Putamen (tissue), 1 donor: ENCODE results near the gene FAM47E.

Experiments used
- DNase-seq: peaks from one replicate; pipeline ENCODE4 v3.0.0-alpha.2; 2016; ENCODE audit warnings: low spot score

FAM47E gene, protein sequence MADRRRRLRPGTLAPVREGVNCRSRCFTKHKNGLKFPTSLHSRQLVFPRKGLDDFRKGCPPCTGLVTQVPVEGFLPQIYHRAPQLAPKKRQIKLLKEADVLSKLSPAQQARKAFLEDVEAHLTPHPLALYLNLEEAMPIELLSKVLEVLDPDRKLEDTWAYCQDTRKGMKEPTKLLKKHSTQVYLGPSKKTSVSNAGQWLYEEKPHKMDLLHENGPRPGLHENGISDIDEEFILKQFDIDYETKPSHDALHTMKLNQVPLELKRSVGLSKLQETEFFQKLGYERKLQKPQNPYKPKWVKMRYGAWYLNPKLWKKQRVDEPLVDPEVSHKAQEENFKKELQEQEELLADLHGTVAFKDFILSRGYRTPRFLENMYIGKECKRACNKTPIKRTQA

DNA sequence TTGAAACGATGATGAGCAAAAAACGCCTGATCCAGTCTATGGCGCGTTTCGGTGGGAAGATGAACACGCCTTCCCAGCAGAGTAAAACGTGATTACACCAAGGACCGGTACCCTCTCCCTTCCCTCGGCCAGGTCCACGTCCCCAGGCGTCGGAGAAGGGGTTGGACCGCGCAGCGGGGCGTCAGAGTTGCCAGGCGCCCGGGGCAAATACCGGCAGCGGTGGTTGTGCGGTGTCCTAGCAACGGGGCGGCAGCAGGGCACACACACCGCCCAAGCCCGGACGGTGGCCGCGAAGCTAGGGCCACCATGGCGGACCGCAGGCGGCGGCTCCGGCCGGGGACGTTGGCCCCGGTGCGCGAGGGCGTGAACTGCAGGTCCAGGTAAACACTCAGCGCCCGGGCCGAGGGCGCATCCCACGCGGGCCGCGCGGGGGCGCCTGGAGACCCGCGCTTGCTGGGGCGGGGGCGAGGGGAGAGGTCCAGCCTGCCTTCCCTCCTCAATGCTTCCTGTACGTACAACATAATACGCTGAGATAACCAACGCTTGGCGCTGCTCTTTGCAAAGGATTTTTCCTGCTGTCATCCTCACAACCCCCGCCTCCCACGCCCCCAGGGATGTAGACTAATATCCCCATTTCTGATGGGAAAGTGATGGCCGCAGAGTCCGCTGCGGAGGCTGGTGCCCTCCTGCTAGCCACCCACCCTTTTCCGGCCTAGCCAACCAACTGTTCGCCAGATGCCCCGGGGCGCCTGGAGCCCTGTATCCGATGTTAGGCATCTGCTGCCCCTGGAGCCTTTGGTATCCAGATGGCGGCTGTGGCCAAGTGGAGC, at the start of gene FAM47E:
Gene FAM47E (plus strand): TSS at position 281 of the 830 bp plus-strand sequence. CDS start 26 bp downstream, at position 307.
- DNase-seq, result peak; percentile 35

DNA sequence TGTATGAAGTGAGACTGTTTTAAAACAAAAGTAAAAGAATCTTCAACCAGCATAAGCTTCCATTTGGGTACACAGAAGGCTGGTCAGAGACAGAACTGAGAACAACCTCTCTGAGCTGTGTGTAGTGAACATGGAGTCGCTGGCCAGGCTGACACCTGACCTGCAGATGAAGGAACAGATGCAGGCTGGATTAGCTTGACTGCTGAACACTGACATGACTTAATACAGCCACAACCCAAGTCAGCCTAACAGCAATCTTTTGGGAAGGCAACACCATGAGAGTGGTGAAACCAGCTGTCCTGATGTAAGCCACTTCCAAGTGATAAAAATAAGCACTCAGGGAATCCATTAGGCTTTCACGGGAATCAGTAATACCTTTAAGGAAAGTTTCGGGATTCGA, 48.0 kb upstream of the FAM47E start:
- DNase-seq, result no peak

DNA sequence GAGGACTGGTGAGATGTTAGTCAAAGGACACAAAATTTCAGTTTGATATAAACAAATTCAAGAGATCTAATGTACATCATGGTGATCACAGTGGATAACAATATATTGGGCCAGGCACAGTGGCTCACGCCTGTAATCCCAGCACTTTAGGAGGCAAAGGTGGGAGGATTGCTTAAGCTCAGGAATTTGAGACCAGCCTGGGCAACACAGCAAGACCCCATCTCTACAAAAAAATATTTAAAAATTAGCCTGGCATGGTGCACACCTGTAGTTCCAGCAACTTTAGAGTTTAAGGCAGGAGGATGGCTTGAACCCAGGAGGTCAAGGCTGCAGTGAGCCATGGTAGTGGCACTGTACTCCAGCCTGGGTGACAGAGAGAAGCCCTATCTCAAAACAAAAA, 46.6 kb upstream of the FAM47E start:
- no peak for DNase-seq

DNA sequence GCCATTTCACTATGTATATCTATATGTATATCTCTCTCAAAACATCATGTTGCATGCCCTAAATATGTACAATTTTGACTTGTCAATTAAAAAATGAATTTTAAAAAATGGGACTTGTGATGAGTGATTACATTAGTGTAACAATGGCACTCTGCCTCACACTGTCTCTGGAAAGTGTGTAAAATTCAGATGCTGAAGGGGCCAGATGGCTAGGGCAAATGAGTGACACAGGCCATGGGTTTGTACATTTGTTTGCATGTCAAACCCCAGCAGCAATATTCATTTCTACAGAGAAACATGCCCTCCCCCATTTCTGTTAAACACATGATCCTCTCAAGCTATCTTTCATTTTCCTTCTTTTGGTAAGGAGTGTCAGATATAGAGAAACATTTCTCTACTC, 46.0 kb upstream of the FAM47E start:
- no peak for DNase-seq

DNA sequence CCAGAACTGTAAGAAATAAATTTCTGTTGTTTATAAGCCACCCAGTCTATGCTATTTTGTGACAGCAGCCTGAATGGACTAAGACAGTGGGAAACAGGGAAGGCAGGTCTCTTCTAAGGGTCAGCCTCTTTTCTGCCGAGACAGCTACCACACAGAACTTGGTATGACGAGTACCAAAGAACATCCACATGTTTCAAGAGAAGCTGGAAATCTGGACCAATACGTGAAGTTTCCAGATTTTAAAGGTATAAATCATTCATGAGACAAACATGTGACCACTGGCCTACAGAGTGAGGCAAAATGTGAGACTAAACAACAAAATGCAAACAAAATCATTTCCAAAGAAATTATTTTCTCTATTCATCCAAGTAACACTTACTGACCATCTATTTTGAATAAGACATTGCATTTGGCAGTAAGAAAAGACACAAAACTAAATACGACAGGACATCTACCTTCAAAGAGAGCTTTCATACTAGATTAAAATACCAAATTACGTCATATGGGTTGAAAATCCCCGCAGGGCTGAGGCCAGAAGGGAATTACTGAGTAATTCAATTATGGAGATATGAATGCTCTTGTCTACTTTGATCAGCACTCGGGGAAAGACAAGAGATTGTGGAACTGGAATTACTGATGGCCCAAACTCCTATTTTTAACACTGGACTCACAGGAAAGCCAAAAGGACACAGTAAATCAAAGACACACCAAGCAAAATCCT, 45.1 kb upstream of the FAM47E start:
- DNase-seq, result no peak

GRCh38 chr4:76207549-76207948, 44.0 kb upstream of the FAM47E start:
- DNase-seq, result no peak

- DNase-seq, result peak; percentile 86
Measured at GRCh38 chr4:76208005-76208765, 43.3 kb upstream of the FAM47E start.

- no peak for DNase-seq
Measured at GRCh38 chr4:76209881-76210280, 41.6 kb upstream of the FAM47E start.

- no peak for DNase-seq
Measured at GRCh38 chr4:76210452-76210851, 41.1 kb upstream of the FAM47E start.

DNA sequence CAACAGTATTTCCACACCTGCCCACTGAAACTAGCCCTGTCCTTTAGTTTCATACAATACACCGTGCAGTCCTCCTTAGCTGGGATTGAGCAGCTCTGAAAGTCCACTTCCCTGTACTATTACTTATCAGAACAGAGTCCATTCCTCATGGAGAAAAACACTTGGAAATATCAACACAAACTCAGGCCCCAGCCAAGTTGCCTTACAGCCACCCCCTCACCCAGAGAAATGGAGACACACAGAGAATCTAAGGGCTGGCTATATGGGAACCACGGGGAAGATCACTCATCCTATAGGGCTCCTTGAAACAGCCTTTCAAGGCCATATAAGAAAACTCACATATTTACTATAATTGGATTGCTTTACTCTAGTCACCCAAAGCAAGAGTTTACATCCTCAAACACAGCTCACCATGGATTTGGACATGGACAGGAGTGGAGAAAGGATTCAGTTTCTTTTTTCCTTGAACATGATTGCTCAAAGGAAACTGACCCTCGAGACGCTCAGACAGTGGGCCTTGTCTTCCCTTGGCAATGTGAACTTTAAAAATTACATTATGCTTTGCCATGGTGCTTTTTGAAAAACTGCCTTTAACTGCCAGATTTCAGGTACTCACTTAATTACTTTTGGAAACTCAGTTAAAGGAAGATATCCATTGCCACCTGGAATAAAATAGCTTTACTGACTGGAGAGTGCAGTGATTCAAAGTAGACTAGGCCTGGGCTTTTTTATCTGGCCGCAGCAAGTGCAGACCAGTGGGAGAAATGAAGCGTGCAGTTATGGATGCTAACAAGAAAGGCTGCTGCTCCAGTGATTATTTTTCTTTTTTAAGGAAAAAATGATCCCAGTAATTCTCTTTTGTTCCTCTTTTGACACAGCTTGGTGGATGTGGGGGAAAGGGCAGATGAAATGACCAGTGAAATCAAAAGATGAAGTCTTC, 39.5 kb upstream of the FAM47E start:
- DNase-seq, result no peak

- DNase-seq, result peak; percentile 61
Measured at GRCh38 chr4:76212851-76213414, 38.6 kb upstream of the FAM47E start.

- DNase-seq, result peak; percentile 90
Measured at GRCh38 chr4:76213415-76214176, 37.9 kb upstream of the FAM47E start, which contains the start of gene SCARB2. Gene SCARB2, minus strand, starts transcription at chr4:76213824. Its CDS starts 281 bp downstream, at chr4:76213543.

DNA sequence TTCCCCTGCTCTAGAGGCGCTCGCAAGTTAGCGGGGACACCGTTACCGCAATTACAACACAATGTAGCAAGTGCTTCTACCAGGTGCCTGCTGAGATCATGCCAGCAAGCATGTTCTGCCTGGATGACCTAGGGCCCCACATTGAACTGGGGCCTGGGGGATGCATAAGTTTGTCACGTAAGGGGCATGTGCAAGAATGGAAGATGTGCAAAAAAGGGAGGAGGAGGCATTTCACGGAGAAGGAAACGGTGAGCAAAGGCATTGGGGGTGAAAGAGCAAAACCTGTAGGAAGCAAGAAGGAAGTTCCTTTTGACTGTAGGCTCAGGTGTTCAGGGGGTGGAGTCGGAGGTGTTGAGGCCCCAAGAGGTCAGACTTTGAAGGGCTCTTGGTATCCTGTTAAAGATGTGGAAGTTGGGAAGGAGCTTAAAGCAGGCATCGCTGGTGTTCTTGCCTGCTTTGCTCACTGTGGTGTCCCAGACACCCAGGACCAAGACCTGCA, 37.3 kb upstream of the FAM47E start:
- no peak for DNase-seq

- DNase-seq, result no peak
Measured at GRCh38 chr4:76215077-76215476, 36.4 kb upstream of the FAM47E start.

DNA sequence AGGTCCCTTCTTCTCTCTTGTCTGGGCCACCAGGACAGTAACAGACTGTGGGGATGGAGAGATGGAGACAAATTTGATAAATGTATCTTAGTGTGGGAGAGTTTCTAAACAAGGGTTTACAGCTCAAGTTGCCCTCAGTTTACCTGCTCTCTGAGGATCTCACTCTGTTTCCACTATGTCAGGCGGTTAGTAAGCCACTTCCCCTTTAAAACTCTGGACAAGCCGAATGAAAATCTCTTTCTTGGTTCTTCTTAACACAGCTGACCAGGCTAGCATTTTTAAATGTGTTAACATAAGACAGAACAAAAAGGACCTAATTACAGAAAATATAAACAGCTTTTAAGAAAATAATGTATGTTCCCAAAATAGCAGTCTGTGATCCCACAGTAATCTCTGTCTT, 35.0 kb upstream of the FAM47E start:
- DNase-seq, result no peak

- DNase-seq, result no peak
Measured at GRCh38 chr4:76216975-76217814, 34.3 kb upstream of the FAM47E start.

- DNase-seq, result no peak
Measured at GRCh38 chr4:76219299-76220055, 32.0 kb upstream of the FAM47E start.
